ENCODE data around the gene FAM171A1.

GRCh38 chr10:15188603-15189002 lies 182.5 kb downstream of the FAM171A1 start:
- TF ChIP-seq CTCF (IDR thresholded peaks at IDR 0.05; ENCODE audit: low read length) = no peak
- TF ChIP-seq EZH2 (optimal IDR thresholded peaks at IDR 0.05; ENCODE audit: low read depth, low read length) = no peak
- TF ChIP-seq EZH2phosphoT487 (IDR thresholded peaks at IDR 0.05; ENCODE audit: low read length) = no peak
